ENCODE measurements around the gene GDF3.
"Not testable (repeated sequence)": the region's sequence is repeated elsewhere in the genome, so short reads cannot be mapped to it uniquely, and the experiment has no call there.

GRCh38 chr12:7675455-7675854, 20.1 kb downstream of the GDF3 start:
- TF ChIP-seq, protein P1, sequence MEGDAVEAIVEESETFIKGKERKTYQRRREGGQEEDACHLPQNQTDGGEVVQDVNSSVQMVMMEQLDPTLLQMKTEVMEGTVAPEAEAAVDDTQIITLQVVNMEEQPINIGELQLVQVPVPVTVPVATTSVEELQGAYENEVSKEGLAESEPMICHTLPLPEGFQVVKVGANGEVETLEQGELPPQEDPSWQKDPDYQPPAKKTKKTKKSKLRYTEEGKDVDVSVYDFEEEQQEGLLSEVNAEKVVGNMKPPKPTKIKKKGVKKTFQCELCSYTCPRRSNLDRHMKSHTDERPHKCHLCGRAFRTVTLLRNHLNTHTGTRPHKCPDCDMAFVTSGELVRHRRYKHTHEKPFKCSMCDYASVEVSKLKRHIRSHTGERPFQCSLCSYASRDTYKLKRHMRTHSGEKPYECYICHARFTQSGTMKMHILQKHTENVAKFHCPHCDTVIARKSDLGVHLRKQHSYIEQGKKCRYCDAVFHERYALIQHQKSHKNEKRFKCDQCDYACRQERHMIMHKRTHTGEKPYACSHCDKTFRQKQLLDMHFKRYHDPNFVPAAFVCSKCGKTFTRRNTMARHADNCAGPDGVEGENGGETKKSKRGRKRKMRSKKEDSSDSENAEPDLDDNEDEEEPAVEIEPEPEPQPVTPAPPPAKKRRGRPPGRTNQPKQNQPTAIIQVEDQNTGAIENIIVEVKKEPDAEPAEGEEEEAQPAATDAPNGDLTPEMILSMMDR (conservative IDR thresholded peaks at IDR 0.05): not testable (repeated sequence)
- not testable (repeated sequence) for TF ChIP-seq EZH2 (IDR thresholded peaks at IDR 0.05; ENCODE audit: low read depth)

Measured in PC-9 (cell line).